ENCODE results near the gene SLC16A3. TPM values are rescaled to one million over a fixed set of nuclear protein-coding genes. Genes with fewer than 3 reads are reported as not detected.

Gene SLC16A3
- total and polyA plus RNA-seq, 10 of the 15 experiments (the other 5 are each of a cell fraction or from before 2014, with no cell fraction given) = 0.10 to 46.5 (median 8.0) TPM

- no peak for ATAC-seq
- Histone ChIP-seq H4K20me1 (ENCODE audit: control insufficient read depth, insufficient read depth) (peaks cover 3% of the 10 kb centered on the region; the same call in 1 of the 2 replicates), H3K4me1 (ENCODE audit: control insufficient read depth, insufficient read depth, low read length) (peaks cover 61% of the 10 kb centered on the region), H2AFZ (ENCODE audit: control insufficient read depth, low read depth, low read length) (no peak overlapping the region), H3K79me2 (ENCODE audit: control insufficient read depth, insufficient read depth, low read length) (peaks cover 33% of the 10 kb centered on the region), H3K9me3 (replicated peaks; ENCODE audit: control insufficient read depth, insufficient read depth, low read length) (no peaks in the 10 kb centered on the region), H3K4me2 (ENCODE audit: control insufficient read depth, insufficient read depth) (peak overlapping the region; percentile 57; the same call in 1 of the 2 replicates), H3K9ac (ENCODE audit: control insufficient read depth, insufficient read depth, low read length) (peak overlapping the region; percentile 20; the same call in 1 of the 2 replicates), H3K27ac (ENCODE audit: control insufficient read depth, insufficient read depth) (peak overlapping the region; percentile 48; the same call in 1 of the 2 replicates), H3K36me3 (ENCODE audit: control insufficient read depth in 2 of 2, insufficient read depth in 2 of 2, low read length in 1 of 2) (peaks cover 8 to 31% of the 10 kb centered on the region in 2 experiments; a peak in 3 of 4 replicates), H3K27me3 (replicated peaks in 1 of 2; ENCODE audit: control insufficient read depth in 2 of 2, insufficient read depth in 2 of 2, low read length in 1 of 2) (no peaks in the 10 kb centered on the region), H3K4me3 (no peak overlapping the region; the same call in 1 of the 2 replicates)
- POLR2A ChIA-PET = interaction anchor here (0.6 to 1.3 kb wide), 2 partner anchors 59 to 114 kb away, joined by 3 read pairs; no protein-coding TSS in a partner anchor
- in situ Hi-C loops (cut with MboI) (no loop called here), intact Hi-C loops (cut with micrococcal nuclease; ENCODE audit: unreplicated experiment) (no loop called here)
- WGBS (ENCODE audit: insufficient coverage, insufficient replicate concordance, low lambda C conversion rate, missing lambda C conversion rate) = 66% methylated on average over 30 of the region's 34 CpGs
- RAD21 ChIA-PET (ENCODE audit: unreplicated experiment) = interaction anchor here (1.0 kb wide), 1 partner anchor 64 kb away, joined by 3 read pairs; no protein-coding TSS in a partner anchor
- TF ChIP-seq BCL3 (IDR thresholded peaks at IDR 0.05; ENCODE audit: borderline replicate concordance, insufficient read depth, low read depth, low read length, poor library complexity, severe bottlenecking) (no peak), KAT2A (conservative IDR thresholded peaks at IDR 0.05; ENCODE audit: control insufficient read depth, low read depth, low read length) (no peak), BCLAF1 (IDR thresholded peaks at IDR 0.05) (no peak), POLR2AphosphoS5 (IDR thresholded peaks at IDR 0.05; ENCODE audit: low read length) (no peak), CHD2 (IDR thresholded peaks at IDR 0.05; ENCODE audit: borderline replicate concordance, low read depth, low read length) (no peak), CHD4 (IDR thresholded peaks at IDR 0.05) (no peak), POLR2A (IDR thresholded peaks at IDR 0.05; ENCODE audit: low read depth, low read length) (peak; percentile 39; the same call in 1 of the 2 replicates)
- DNase-seq (ENCODE audit: low read depth, low spot score) = no peak
- SMC1A ChIA-PET (ENCODE audit: uncharacterized antibody, unreplicated experiment) = no interaction called here
- CTCF ChIA-PET = interaction anchor here (0.6 kb wide), 1 partner anchor 46 kb away, joined by 3 read pairs; no protein-coding TSS in a partner anchor
- BruUV-seq (replicated peaks) = no TSS peak
- no peak for FAIRE-seq
These were observed 9.1 kb downstream of the SLC16A3 start for GRCh38 chr17:82237746-82238471.
